OCI-LY1 (cell line): ENCODE data around the gene INPP5B.

Source experiments
- CTCF ChIP-seq: fragments of 200-600 bp; sonication (generic), shearing (Covaris generic); IDR thresholded peaks from 2 replicates; pipeline ENCODE4 v1.5.1; 2017; ENCODE audit warnings: mild to moderate bottlenecking, antibody characterized with exemption, low read length, moderate library complexity, mixed read lengths
- EZH2 ChIP-seq: fragments of 200-600 bp; sonication (generic), shearing (Covaris generic); IDR thresholded peaks from 2 replicates; pipeline ENCODE4 v1.8.0; 2017; ENCODE audit warnings: borderline replicate concordance, mixed run types, mild to moderate bottlenecking, antibody characterized with exemption, low read length, moderate library complexity, mixed read lengths

GRCh38 chr1:37858931-37859506 is 87.8 kb downstream of the INPP5B start:
- TF ChIP-seq EZH2 (no peak), CTCF (no peak)
